NB4 (cell line): ENCODE measurements around the gene SCIMP.

Source experiments
- CTCF ChIP-seq: IDR thresholded peaks from one replicate; pipeline ENCODE4 v1.5.1; 2012; ENCODE audit warnings: low read depth, low read length
- MAX ChIP-seq: IDR thresholded peaks from 2 replicates; pipeline ENCODE4 v1.6.1; 2011; ENCODE audit warnings: low read depth, low read length

- no peak for TF ChIP-seq CTCF
- TF ChIP-seq MAX = no peak
These were observed 23.2 kb downstream of the SCIMP start for GRCh38 chr17:5211458-5211857.
